ENCODE measurements around the gene PLAU.
"Not testable (repeated sequence)": the region's sequence is repeated elsewhere in the genome, so short reads cannot be mapped to it uniquely, and the experiment has no call there.

Gene PLAU

GRCh38 chr10:73898730-73899410, 12.1 kb upstream of the PLAU start:
- no peak for DNase-seq (ENCODE audit: low read depth, low spot score)

DNA sequence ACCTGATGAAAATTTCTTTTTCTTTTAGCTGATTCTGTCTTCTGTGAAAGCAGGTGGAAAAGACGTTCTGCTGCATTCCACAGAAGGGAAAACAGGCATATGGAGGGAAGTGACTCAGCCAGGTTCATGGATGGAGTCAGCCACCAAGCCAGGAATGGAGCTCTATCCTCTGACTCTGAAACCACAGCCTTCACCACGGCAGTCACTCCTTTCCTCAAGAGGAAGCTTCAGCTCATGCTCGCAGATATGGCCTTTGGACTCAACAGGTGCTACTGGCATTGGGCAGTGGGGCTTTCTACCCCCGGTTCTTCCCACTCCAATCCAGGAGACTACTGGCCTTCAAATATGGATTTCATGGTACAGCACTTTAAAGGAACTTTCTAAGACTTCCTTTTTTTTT, 11.5 kb upstream of the PLAU start:
- DNase-seq (ENCODE audit: low read depth, low spot score), result no peak

- no peak for DNase-seq (ENCODE audit: low read depth, low spot score)
Observed at GRCh38 chr10:73900064-73900463, 10.9 kb upstream of the PLAU start.

- no peak for DNase-seq (ENCODE audit: low read depth, low spot score)
Observed at GRCh38 chr10:73901261-73901660, 9.7 kb upstream of the PLAU start.

GRCh38 chr10:73902351-73902750, 8.6 kb upstream of the PLAU start:
- no peak for DNase-seq (ENCODE audit: low read depth, low spot score)

- DNase-seq (ENCODE audit: low read depth, low spot score), result no peak
Observed at GRCh38 chr10:73905256-73906020, 5.5 kb upstream of the PLAU start.

- DNase-seq (ENCODE audit: low read depth, low spot score), result peak; percentile 97
Observed at GRCh38 chr10:73906524-73907447, 4.1 kb upstream of the PLAU start.

- DNase-seq (ENCODE audit: low read depth, low spot score), result no peak
Observed at GRCh38 chr10:73907841-73908517, 3.0 kb upstream of the PLAU start.

- DNase-seq (ENCODE audit: low read depth, low spot score), result no peak
Observed at GRCh38 chr10:73908853-73909539, 1.9 kb upstream of the PLAU start.

GRCh38 chr10:73909540-73910115, 1.3 kb upstream of the PLAU start:
- DNase-seq (ENCODE audit: low read depth, low spot score), result no peak

DNA sequence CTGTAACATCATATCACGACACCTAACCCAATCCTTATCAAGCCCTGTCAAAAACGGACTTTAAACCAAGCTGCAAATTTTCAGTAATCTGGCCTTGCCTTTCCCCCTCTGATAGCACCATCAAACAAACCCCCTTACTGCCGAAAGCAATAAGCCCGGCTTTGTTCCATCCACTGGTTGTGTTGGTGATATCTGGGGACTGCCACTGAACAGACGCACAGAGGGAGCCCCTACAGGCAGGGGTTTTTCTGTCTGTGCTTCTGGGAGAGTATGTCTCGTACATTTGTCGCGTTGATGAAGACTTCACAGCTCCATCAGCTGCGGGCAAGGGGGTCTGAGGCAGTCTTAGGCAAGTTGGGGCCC, 550 bp upstream of the PLAU start:
- DNase-seq (ENCODE audit: low read depth, low spot score), result no peak

- no peak for DNase-seq (ENCODE audit: low read depth, low spot score)
Observed at GRCh38 chr10:73911553-73912004, 647 bp downstream of the PLAU start.

GRCh38 chr10:73914036-73914435, 3.1 kb downstream of the PLAU start:
- no peak for DNase-seq (ENCODE audit: low read depth, low spot score)

DNA sequence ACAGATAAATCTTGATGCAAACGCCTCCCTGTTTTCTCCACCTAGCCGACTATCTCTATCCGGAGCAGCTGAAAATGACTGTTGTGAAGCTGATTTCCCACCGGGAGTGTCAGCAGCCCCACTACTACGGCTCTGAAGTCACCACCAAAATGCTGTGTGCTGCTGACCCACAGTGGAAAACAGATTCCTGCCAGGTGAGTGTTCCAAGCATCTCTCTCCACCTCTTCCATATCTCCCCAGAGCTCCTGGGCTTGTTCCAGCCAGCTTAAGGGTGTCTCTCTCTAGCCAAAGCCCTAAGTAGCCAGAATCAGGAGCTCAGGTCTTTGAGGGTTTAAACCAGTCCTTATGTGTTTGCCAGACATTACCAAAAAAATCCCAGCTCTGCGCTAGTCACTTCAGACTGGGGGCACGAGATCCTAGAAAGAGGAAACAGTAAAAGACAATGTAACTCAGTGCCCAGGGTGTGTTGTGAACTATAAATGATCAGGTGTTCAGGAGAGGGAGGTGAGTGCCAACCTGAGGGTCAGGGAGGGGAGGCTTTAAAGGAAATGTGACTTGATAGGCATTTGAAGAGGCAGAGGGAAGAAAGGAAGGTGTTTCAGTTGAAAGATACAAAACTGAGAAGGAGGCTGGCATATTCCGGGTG, 4.4 kb downstream of the PLAU start:
- DNase-seq (ENCODE audit: low read depth, low spot score), result no peak

GRCh38 chr10:73916761-73917470, 6.0 kb downstream of the PLAU start:
- no peak for DNase-seq (ENCODE audit: low read depth, low spot score)

- no peak for DNase-seq (ENCODE audit: low read depth, low spot score)
Observed at GRCh38 chr10:73917566-73918305, 6.8 kb downstream of the PLAU start.

DNA sequence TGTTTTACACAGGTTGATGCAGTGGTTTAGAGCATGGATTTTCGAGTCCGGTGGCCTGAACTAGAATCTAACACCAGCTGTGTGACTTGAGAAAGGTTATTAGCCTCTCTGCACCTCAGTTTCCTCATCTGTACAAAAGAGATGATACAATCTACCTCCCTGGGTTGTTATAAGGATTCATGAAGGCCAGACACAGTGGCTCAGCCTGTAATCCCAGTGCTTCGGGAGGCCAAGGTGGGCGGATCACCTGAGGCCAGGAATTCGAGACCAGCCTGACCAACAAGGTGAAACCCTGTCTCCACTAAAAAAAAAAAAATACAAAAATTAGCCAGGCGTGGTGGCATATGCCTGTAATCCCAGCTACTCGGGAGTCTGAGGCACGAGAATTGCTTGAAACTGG, 8.5 kb downstream of the PLAU start:
- DNase-seq (ENCODE audit: low read depth, low spot score), result not testable (repeated sequence)

GRCh38 chr10:73920089-73920488, 9.2 kb downstream of the PLAU start:
- no peak for DNase-seq (ENCODE audit: low read depth, low spot score)
